H1 (cell line): ENCODE results near the gene RNF8. TPM values are rescaled to one million over a fixed set of nuclear protein-coding genes. Genes with fewer than 3 reads are reported as not detected.

ENCODE experiments used
- ATF3 ChIP-seq: IDR thresholded peaks from 2 replicates; pipeline ENCODE4 v1.6.1; 2011; ENCODE audit warnings: low read depth, mild to moderate bottlenecking, low read length; ENCODE audit not compliant: insufficient read depth
- CHD2 ChIP-seq: IDR thresholded peaks from 2 replicates; pipeline ENCODE4 v1.6.1; 2012; ENCODE audit warnings: low read length, improper control_type of control experiment
- CTBP2 ChIP-seq: IDR thresholded peaks from 2 replicates; pipeline ENCODE4 v1.7.0; 2011; ENCODE audit warnings: borderline replicate concordance, mild to moderate bottlenecking, moderate library complexity, mixed read lengths, low read length; ENCODE audit not compliant: insufficient read depth, insufficient read length
- CTCF ChIP-seq, 3 experiments: IDR thresholded peaks; 1 replicate in 2 of 3; 2 replicates in 1 of 3; pipeline versions ENCODE4 v1.5.1 to v1.6.1; 2011; ENCODE audit warnings: low read length in 3 of 3, mild to moderate bottlenecking in 3 of 3, inconsistent platforms in 2 of 3, low read depth in 1 of 3, moderate library complexity in 1 of 3; ENCODE audit not compliant: insufficient read depth in 1 of 3; ENCODE audit errors: control extremely low read depth in 1 of 3
- EGR1 ChIP-seq: IDR thresholded peaks from 2 replicates; pipeline ENCODE4 v1.6.1; 2011; ENCODE audit warnings: low read depth, low read length, borderline replicate concordance
- GTF2F1 ChIP-seq: IDR thresholded peaks from 2 replicates; pipeline ENCODE4 v1.6.1; 2012; ENCODE audit warnings: low read depth, low read length, improper control_type of control experiment, borderline replicate concordance
- HDAC2 ChIP-seq, 2 experiments: fragments of 300-600 bp in 1 of 2; sonication (generic) in 1 of 2; IDR thresholded peaks; 2 replicates each; pipeline ENCODE4 v1.6.1; 2011 to 2012; ENCODE audit warnings: low read depth in 2 of 2, low read length in 2 of 2, mild to moderate bottlenecking in 2 of 2, moderate library complexity in 2 of 2, borderline replicate concordance in 1 of 2, inconsistent platforms in 1 of 2
- JUND ChIP-seq: IDR thresholded peaks from 2 replicates; pipeline ENCODE4 v1.6.1; 2011; ENCODE audit warnings: mild to moderate bottlenecking, improper control_type of control experiment, low read length
- KDM4A ChIP-seq: IDR thresholded peaks from one replicate; pipeline ENCODE4 v1.7.1; 2012; ENCODE audit warnings: low read depth, mild to moderate bottlenecking, moderate library complexity, low read length, inconsistent platforms; ENCODE audit not compliant: severe bottlenecking
- KDM5A ChIP-seq: fragments of 200-600 bp; IDR thresholded peaks from 2 replicates; pipeline ENCODE4 v1.7.1; 2012; ENCODE audit warnings: mild to moderate bottlenecking, low read length, inconsistent platforms, mixed read lengths
- MAFK ChIP-seq: IDR thresholded peaks from 2 replicates; pipeline ENCODE4 v1.6.1; 2012; ENCODE audit warnings: low read depth, mild to moderate bottlenecking, improper control_type of control experiment, low read length
- RBBP5 ChIP-seq: IDR thresholded peaks from 2 replicates; pipeline ENCODE4 v1.7.1; 2012; ENCODE audit warnings: low read depth, mild to moderate bottlenecking, inconsistent platforms, low read length, moderate library complexity, borderline replicate concordance
- SAP30 ChIP-seq: fragments of 300-600 bp; sonication (generic); IDR thresholded peaks from 2 replicates; pipeline ENCODE4 v1.7.1; 2012; ENCODE audit warnings: low read length, moderate library complexity, mild to moderate bottlenecking, inconsistent platforms; ENCODE audit not compliant: insufficient read depth, insufficient replicate concordance
- SRF ChIP-seq: IDR thresholded peaks from 2 replicates; pipeline ENCODE4 v1.6.1; 2011; ENCODE audit warnings: mild to moderate bottlenecking, low read depth, low read length, moderate library complexity
- SUZ12 ChIP-seq: fragments of 200-600 bp; sonication (generic); IDR thresholded peaks from 2 replicates; pipeline ENCODE4 v1.6.1; 2012; ENCODE audit warnings: mild to moderate bottlenecking, inconsistent platforms, low read length, moderate library complexity, mixed read lengths
- TAF7 ChIP-seq: optimal IDR thresholded peaks from 2 replicates; pipeline ENCODE3; 2011; ENCODE audit warnings: low read depth, mild to moderate bottlenecking, inconsistent platforms, low read length, moderate library complexity, borderline replicate concordance
- TBP ChIP-seq: IDR thresholded peaks from 2 replicates; pipeline ENCODE4 v1.6.1; 2011; ENCODE audit warnings: low read depth, low read length, improper control_type of control experiment
- TCF12 ChIP-seq: IDR thresholded peaks from 2 replicates; pipeline ENCODE4 v1.6.1; 2011; ENCODE audit warnings: low read depth, mild to moderate bottlenecking, low read length
- YY1 ChIP-seq: IDR thresholded peaks from 2 replicates; pipeline ENCODE4 v1.6.1; 2011; ENCODE audit warnings: low read depth, mild to moderate bottlenecking, low read length
- ZNF274 ChIP-seq: IDR thresholded peaks from 2 replicates; pipeline ENCODE4 v1.7.0; 2012; ENCODE audit warnings: low read length, borderline replicate concordance; ENCODE audit errors: extremely low read depth
- polyA plus RNA-seq, 7 experiments: library from polyadenylated mRNA; depleted of rRNA in 3 of 7; stranded (reverse) in 5 of 7; unstranded in 2 of 7; fragments of >200 nt in 5 of 7; fragments of 200-250 nt in 2 of 7; gene quantifications; 1 replicate in 5 of 7; 2 replicates in 1 of 7; 4 replicates in 1 of 7; pipeline versions ENCODE4 v1.2.1 to v1.2.3, GENCODE V29; 2011 to 2013; ENCODE audit warnings: missing spikeins in 2 of 7, mixed read lengths in 2 of 7
- total RNA-seq: library from RNA; stranded (reverse); fragmentation: NEBNext Ultra II Directional; extraction: Animal tissue kit (Norgen Biotek cat#: 25700); gene quantifications from 2 replicates; pipeline ENCODE4 v1.2.1, GENCODE V29; 2021

RNF8 gene
- total and polyA plus RNA-seq, 2 of the 8 experiments (the other 6 are each of a cell fraction or from before 2014, with no cell fraction given) = 20.3 to 44.7 TPM

- TF ChIP-seq CTCF (IDR thresholded peaks at IDR 0.05; ENCODE audit: control extremely low read depth in 1 of 3, insufficient read depth in 1 of 3, low read depth in 1 of 3, low read length in 3 of 3) = no peak
- TF ChIP-seq HDAC2 (IDR thresholded peaks at IDR 0.05; ENCODE audit: borderline replicate concordance in 1 of 2, low read depth in 2 of 2, low read length in 2 of 2) = no peak
- no peak for TF ChIP-seq ZNF274
- no peak for TF ChIP-seq MAFK
- peak; percentile 98 for TF ChIP-seq RBBP5
- TF ChIP-seq CHD2 = no peak
- peak; percentile 100 for TF ChIP-seq KDM4A
- 0 out of 2 replicates have a peak, but pooled peaks have one; percentile 16 for TF ChIP-seq TCF12
- no peak; the same call in 1 of the 2 replicates for TF ChIP-seq GTF2F1
- TF ChIP-seq TBP = peak; percentile 77
- TF ChIP-seq SUZ12 = no peak
- TF ChIP-seq TAF7 = peak; percentile 85
- TF ChIP-seq KDM5A = peak; percentile 81
- peak; percentile 87 for TF ChIP-seq ATF3
- no peak for TF ChIP-seq EGR1
- TF ChIP-seq SAP30 = no peak
- no peak for TF ChIP-seq CTBP2
- TF ChIP-seq YY1 = no peak
- peak; percentile 86 for TF ChIP-seq JUND
- TF ChIP-seq SRF = peak; percentile 86
Measured at GRCh38 chr6:37432916-37433656, 79.3 kb downstream of the RNF8 start, which contains the start of gene CMTR1 (continued).
